H1 (cell line): ENCODE measurements around the gene PPP3R2. TPM values are rescaled to one million over a fixed set of nuclear protein-coding genes. Genes with fewer than 3 reads are reported as not detected.

Experiments used
- CTCF ChIA-PET: fragments of 300-600 bp; sonication (Branson Sonifier 250); formaldehyde crosslinking; loops from one replicate; lab custom pipeline; 2021; ENCODE audit not compliant: partially characterized antibody; lab: Charles Lee
- POLR2A ChIA-PET: fragments of 300-600 bp; sonication (Branson Sonifier 250); formaldehyde crosslinking; loops from one replicate; lab custom pipeline; 2021; ENCODE audit warnings: inconsistent platforms; ENCODE audit not compliant: partially characterized antibody; lab: Charles Lee
- DNase-seq, 2 experiments: peaks; one replicate each; pipeline versions ENCODE4 v3.0.0 to v3.0.0-alpha.2; 2010 to 2022; ENCODE audit warnings: low spot score in 2 of 2, low read depth in 1 of 2, mixed read lengths in 1 of 2
- FAIRE-seq: peaks from 2 replicates; lab custom pipeline; 2011; peaks lifted over from hg19 to GRCh38; lab: Jason Lieb, UNC
- H2AFZ ChIP-seq: 2 replicates; pipeline ENCODE4 v1.8.1; 2012; ENCODE audit warnings: low read length, inconsistent platforms
- H2AK5ac ChIP-seq: 2 replicates; pipeline ENCODE4 v1.6.1; 2013; ENCODE audit warnings: low read depth, low read length
- H2BK120ac ChIP-seq: replicated peaks from 2 replicates; pipeline ENCODE3; 2013; ENCODE audit warnings: low read depth, low read length, inconsistent platforms
- H2BK12ac ChIP-seq: 2 replicates; pipeline ENCODE4 v1.6.1; 2013; ENCODE audit warnings: low read depth, low read length
- H2BK15ac ChIP-seq: 2 replicates; pipeline ENCODE4 v1.6.1; 2013; ENCODE audit warnings: low read length
- H2BK20ac ChIP-seq: 2 replicates; pipeline ENCODE4 v1.6.1; 2013; ENCODE audit warnings: low read length
- H2BK5ac ChIP-seq: 2 replicates; pipeline ENCODE4 v1.6.1; 2013; ENCODE audit warnings: low read depth, low read length
- H3K14ac ChIP-seq: 2 replicates; pipeline ENCODE4 v1.6.1; 2013; ENCODE audit warnings: inconsistent platforms; ENCODE audit not compliant: insufficient read length
- H3K18ac ChIP-seq: 2 replicates; pipeline ENCODE4 v1.6.1; 2013; ENCODE audit warnings: low read length; ENCODE audit errors: extremely low read depth
- H3K23ac ChIP-seq: 2 replicates; pipeline ENCODE4 v1.6.1; 2013; ENCODE audit warnings: inconsistent platforms; ENCODE audit not compliant: insufficient read length
- H3K23me2 ChIP-seq: 2 replicates; pipeline ENCODE4 v1.6.1; 2013; ENCODE audit warnings: low read depth, low read length
- H3K27ac ChIP-seq: 2 replicates; pipeline ENCODE4 v1.6.1; 2011; ENCODE audit warnings: low read depth, low read length, inconsistent platforms
- H3K27me3 ChIP-seq, 4 experiments: replicated peaks in 1 of 4; 1 replicate in 1 of 4; 2 replicates in 3 of 4; pipeline versions ENCODE4 v1.6.1 to v1.8.1; 2011 to 2013; ENCODE audit warnings: low read length in 3 of 4, mild to moderate bottlenecking in 3 of 4, inconsistent platforms in 2 of 4, mixed read lengths in 2 of 4, moderate library complexity in 1 of 4; ENCODE audit not compliant: control insufficient read depth in 3 of 4, insufficient read depth in 3 of 4; ENCODE audit errors: extremely low read depth in 1 of 4
- H3K36me3 ChIP-seq, 4 experiments: 2 replicates each; pipeline versions ENCODE4 v1.6.1 to v1.8.1; 2011 to 2013; ENCODE audit warnings: mild to moderate bottlenecking in 4 of 4, low read length in 3 of 4, moderate library complexity in 2 of 4, control low read depth in 1 of 4, inconsistent platforms in 1 of 4; ENCODE audit not compliant: insufficient read depth in 4 of 4, control insufficient read depth in 2 of 4
- H3K4ac ChIP-seq: replicated peaks from 2 replicates; pipeline ENCODE3; 2013; ENCODE audit warnings: low read length, low read depth, mixed read lengths, inconsistent platforms; ENCODE audit not compliant: insufficient read length
- H3K4me1 ChIP-seq, 4 experiments: replicated peaks in 1 of 4; 1 replicate in 1 of 4; 2 replicates in 3 of 4; pipeline versions ENCODE4 v1.6.1 to v1.8.1; 2011 to 2013; ENCODE audit warnings: low read length in 3 of 4, inconsistent platforms in 2 of 4, mixed read lengths in 1 of 4; ENCODE audit not compliant: insufficient read depth in 4 of 4, control insufficient read depth in 3 of 4
- H3K4me2 ChIP-seq, 2 experiments: 2 replicates each; pipeline versions ENCODE4 v1.6.1 to v1.8.1; 2011 to 2013; ENCODE audit warnings: low read depth in 2 of 2, low read length in 2 of 2, control low read depth in 1 of 2, inconsistent platforms in 1 of 2, mild to moderate bottlenecking in 1 of 2; ENCODE audit not compliant: insufficient read depth in 1 of 2
- H3K4me3 ChIP-seq, 4 experiments: fragments of 200-600, 300-600 bp in 1 of 4; sonication (generic), shearing (Covaris generic), sonication (Bioruptor Twin) in 1 of 4; 2 replicates each; pipeline versions ENCODE4 v1.5.1 to v1.8.1; 2011 to 2016; ENCODE audit warnings: low read length in 4 of 4, low read depth in 3 of 4, control low read depth in 2 of 4, inconsistent platforms in 2 of 4, mild to moderate bottlenecking in 2 of 4, mixed read lengths in 1 of 4, moderate library complexity in 1 of 4; ENCODE audit not compliant: insufficient read depth in 2 of 4; ENCODE audit errors: extremely low read depth in 1 of 4
- H3K56ac ChIP-seq: replicated peaks from 2 replicates; pipeline ENCODE3; 2013; ENCODE audit warnings: low read depth, mild to moderate bottlenecking, mixed read lengths, low read length, inconsistent platforms; ENCODE audit not compliant: insufficient read length
- H3K79me1 ChIP-seq: 2 replicates; pipeline ENCODE4 v1.6.1; 2013; ENCODE audit warnings: low read depth, low read length, control low read depth
- H3K79me2 ChIP-seq, 2 experiments: 2 replicates each; pipeline versions ENCODE4 v1.6.1 to v1.8.1; 2012 to 2013; ENCODE audit warnings: low read length in 2 of 2, mild to moderate bottlenecking in 2 of 2, inconsistent platforms in 1 of 2; ENCODE audit not compliant: insufficient read depth in 2 of 2, control insufficient read depth in 1 of 2
- H3K9ac ChIP-seq, 4 experiments: replicated peaks in 1 of 4; 1 replicate in 1 of 4; 2 replicates in 3 of 4; pipeline versions ENCODE4 v1.6.1 to v1.8.1; 2011 to 2013; ENCODE audit warnings: low read depth in 3 of 4, low read length in 3 of 4, control low read depth in 2 of 4, mild to moderate bottlenecking in 2 of 4, moderate library complexity in 2 of 4, inconsistent platforms in 1 of 4; ENCODE audit errors: extremely low read depth in 1 of 4
- H3K9me3 ChIP-seq, 2 experiments: 2 replicates each; pipeline versions ENCODE4 v1.6.1 to v1.8.1; 2012 to 2013; ENCODE audit warnings: mild to moderate bottlenecking in 2 of 2, moderate library complexity in 2 of 2, control low read depth in 1 of 2, inconsistent platforms in 1 of 2, low read depth in 1 of 2, low read length in 1 of 2, mixed read lengths in 1 of 2; ENCODE audit not compliant: insufficient read depth in 2 of 2
- H4K20me1 ChIP-seq, 2 experiments: replicated peaks in 1 of 2; 2 replicates each; pipeline versions ENCODE3 to v1.8.1; 2011 to 2013; ENCODE audit warnings: inconsistent platforms in 2 of 2, low read length in 2 of 2, mild to moderate bottlenecking in 1 of 2; ENCODE audit not compliant: insufficient read depth in 2 of 2, control insufficient read depth in 1 of 2
- H4K5ac ChIP-seq: 2 replicates; pipeline ENCODE4 v1.6.1; 2013; ENCODE audit warnings: low read length, low read depth, mixed read lengths, inconsistent platforms; ENCODE audit not compliant: insufficient read length
- H4K8ac ChIP-seq: 2 replicates; pipeline ENCODE4 v1.8.0; 2013; ENCODE audit warnings: mild to moderate bottlenecking, moderate library complexity, low read length, inconsistent platforms; ENCODE audit not compliant: insufficient read depth; ENCODE audit errors: extremely low read depth
- H4K91ac ChIP-seq: replicated peaks from 2 replicates; pipeline ENCODE3; 2013; ENCODE audit warnings: low read length, mixed read lengths, inconsistent platforms; ENCODE audit not compliant: insufficient read length
- BCL11A ChIP-seq, 2 experiments: IDR thresholded peaks; one replicate each; pipeline ENCODE4 v1.6.1; 2011; ENCODE audit warnings: low read depth in 2 of 2, low read length in 2 of 2, mild to moderate bottlenecking in 2 of 2
- CHD2 ChIP-seq: IDR thresholded peaks from 2 replicates; pipeline ENCODE4 v1.6.1; 2012; ENCODE audit warnings: low read length, improper control_type of control experiment
- EGR1 ChIP-seq: IDR thresholded peaks from 2 replicates; pipeline ENCODE4 v1.6.1; 2011; ENCODE audit warnings: low read depth, low read length, borderline replicate concordance
- EP300 ChIP-seq, 2 experiments: IDR thresholded peaks; 1 replicate in 1 of 2; 2 replicates in 1 of 2; pipeline ENCODE4 v1.6.1; 2011 to 2012; ENCODE audit warnings: low read depth in 2 of 2, low read length in 2 of 2, mild to moderate bottlenecking in 2 of 2, borderline replicate concordance in 1 of 2, inconsistent platforms in 1 of 2, moderate library complexity in 1 of 2
- JUN ChIP-seq: IDR thresholded peaks from 2 replicates; pipeline ENCODE4 v1.6.1; 2011; ENCODE audit warnings: low read depth, mild to moderate bottlenecking, improper control_type of control experiment, low read length
- KDM4A ChIP-seq: IDR thresholded peaks from one replicate; pipeline ENCODE4 v1.7.1; 2012; ENCODE audit warnings: low read depth, mild to moderate bottlenecking, moderate library complexity, low read length, inconsistent platforms; ENCODE audit not compliant: severe bottlenecking
- MAX ChIP-seq: IDR thresholded peaks from 2 replicates; pipeline ENCODE4 v1.6.1; 2012; ENCODE audit warnings: inconsistent platforms
- NANOG ChIP-seq: IDR thresholded peaks from 2 replicates; pipeline ENCODE4 v1.6.1; 2011; ENCODE audit warnings: low read length, low read depth, mild to moderate bottlenecking, inconsistent platforms; ENCODE audit not compliant: insufficient read depth, poor library complexity, severe bottlenecking
- SIN3A ChIP-seq, 2 experiments: IDR thresholded peaks in 1 of 2; conservative IDR thresholded peaks in 1 of 2; 2 replicates each; pipeline ENCODE4 v1.6.1; 2011 to 2012; ENCODE audit warnings: low read length in 2 of 2, improper control_type of control experiment in 1 of 2, low read depth in 1 of 2, mild to moderate bottlenecking in 1 of 2
- SIX5 ChIP-seq: IDR thresholded peaks from 2 replicates; pipeline ENCODE4 v1.6.1; 2011; ENCODE audit warnings: mild to moderate bottlenecking, low read depth, low read length
- SP1 ChIP-seq: IDR thresholded peaks from 2 replicates; pipeline ENCODE4 v1.6.1; 2011; ENCODE audit warnings: low read depth, low read length
- TBP ChIP-seq: IDR thresholded peaks from 2 replicates; pipeline ENCODE4 v1.6.1; 2011; ENCODE audit warnings: low read depth, low read length, improper control_type of control experiment
- TEAD4 ChIP-seq: IDR thresholded peaks from 2 replicates; pipeline ENCODE4 v1.6.1; 2012; ENCODE audit warnings: low read depth, low read length, inconsistent platforms, mixed read lengths
- YY1 ChIP-seq: IDR thresholded peaks from 2 replicates; pipeline ENCODE4 v1.6.1; 2011; ENCODE audit warnings: low read depth, mild to moderate bottlenecking, low read length
- ZNF274 ChIP-seq: IDR thresholded peaks from 2 replicates; pipeline ENCODE4 v1.7.0; 2012; ENCODE audit warnings: low read length, borderline replicate concordance; ENCODE audit errors: extremely low read depth
- WGBS, 2 experiments: shearing (Covaris generic) in 1 of 2; methylation state at CpG; one replicate each; pipeline versions ENCODE4 v1.1.6 to v1.1.7; 2013 to 2015; ENCODE audit warnings: low lambda C conversion rate in 2 of 2, mixed read lengths in 2 of 2, inconsistent platforms in 1 of 2, low coverage in 1 of 2, missing lambda C conversion rate in 1 of 2; ENCODE audit not compliant: insufficient replicate concordance in 2 of 2, insufficient coverage in 1 of 2, insufficient read length in 1 of 2; ENCODE audit errors: extremely low coverage in 1 of 2, missing lambda C conversion rate in 1 of 2; 5-methylcytosine and 5-hydroxymethylcytosine counted together
- polyA plus RNA-seq, 7 experiments: library from polyadenylated mRNA; depleted of rRNA in 3 of 7; stranded (reverse) in 5 of 7; unstranded in 2 of 7; fragments of >200 nt in 5 of 7; fragments of 200-250 nt in 2 of 7; gene quantifications; 1 replicate in 5 of 7; 2 replicates in 1 of 7; 4 replicates in 1 of 7; pipeline versions ENCODE4 v1.2.1 to v1.2.3, GENCODE V29; 2011 to 2013; ENCODE audit warnings: missing spikeins in 2 of 7, mixed read lengths in 2 of 7
- total RNA-seq: library from RNA; stranded (reverse); fragmentation: NEBNext Ultra II Directional; extraction: Animal tissue kit (Norgen Biotek cat#: 25700); gene quantifications from 2 replicates; pipeline ENCODE4 v1.2.1, GENCODE V29; 2021

The PPP3R2 gene
- total and polyA plus RNA-seq, 2 of the 8 experiments (the other 6 are each of a cell fraction or from before 2014, with no cell fraction given): not detected

GRCh38 chr9:101586651-101587050 is 8.1 kb downstream of the PPP3R2 start:
- Histone ChIP-seq H3K9ac (no peak overlapping the region), H4K8ac (no peak overlapping the region), H3K23me2 (no peaks in the 10 kb centered on the region; the same call in 1 of the 2 replicates), H3K27me3 (no peaks in the 10 kb centered on the region), H3K4me3 (no peak overlapping the region), H2BK5ac (no peak overlapping the region), H4K91ac (no peak overlapping the region), H2AFZ (no peak overlapping the region), H3K36me3 (no peaks in the 10 kb centered on the region), H3K23ac (no peak overlapping the region), H3K4ac (no peak overlapping the region), H3K27ac (no peak overlapping the region), H3K79me2 (no peaks in the 10 kb centered on the region), H2BK12ac (no peak overlapping the region), H2BK15ac (no peak overlapping the region), H3K56ac (no peak overlapping the region), H3K4me2 (no peak overlapping the region), H4K20me1 (no peaks in the 10 kb centered on the region), H2AK5ac (no peak overlapping the region), H3K18ac (no peak overlapping the region), H2BK120ac (no peak overlapping the region), H3K14ac (no peak overlapping the region), H3K4me1 (peaks cover 1 to 9% (median 6%) of the 10 kb centered on the region in 4 experiments; a peak in 6 of 7 replicates), H2BK20ac (no peak overlapping the region), H3K79me1 (no peaks in the 10 kb centered on the region), H4K5ac (no peak overlapping the region), H3K9me3 (no peaks in the 10 kb centered on the region)
- ChIA-PET POLR2A (no interaction called here), CTCF (interaction anchor here (1.0 to 1.2 kb wide), 2 partner anchors 15 to 128 kb away, joined by 3 to 4 read pairs; no protein-coding TSS in a partner anchor)
- FAIRE-seq (no peak), DNase-seq (no peak)
- TF ChIP-seq EGR1 (no peak), EP300 (IDR thresholded peaks at IDR 0.05; ENCODE audit: borderline replicate concordance in 1 of 2, low read depth in 2 of 2, low read length in 2 of 2) (no peak), SP1 (no peak), MAX (no peak), KDM4A (no peak), BCL11A (IDR thresholded peaks at IDR 0.05; ENCODE audit: low read depth in 2 of 2, low read length in 2 of 2) (no peak), JUN (no peak), ZNF274 (no peak), TBP (no peak), YY1 (no peak), CHD2 (no peak), SIN3A (conservative IDR thresholded peaks at IDR 0.05 in 1 of 2, IDR thresholded peaks at IDR 0.05 in 1 of 2; ENCODE audit: low read depth in 1 of 2, low read length in 2 of 2) (no peak), NANOG (no peak), TEAD4 (no peak), SIX5 (no peak)
- WGBS, 2 experiments: 73% methylated on average over 5 of the region's 5 CpGs; no CpG with 5 or more reads in 1 of the 2 experiments
